Measurements from ENCODE around the gene RUNX1.

Gene RUNX1

DNA sequence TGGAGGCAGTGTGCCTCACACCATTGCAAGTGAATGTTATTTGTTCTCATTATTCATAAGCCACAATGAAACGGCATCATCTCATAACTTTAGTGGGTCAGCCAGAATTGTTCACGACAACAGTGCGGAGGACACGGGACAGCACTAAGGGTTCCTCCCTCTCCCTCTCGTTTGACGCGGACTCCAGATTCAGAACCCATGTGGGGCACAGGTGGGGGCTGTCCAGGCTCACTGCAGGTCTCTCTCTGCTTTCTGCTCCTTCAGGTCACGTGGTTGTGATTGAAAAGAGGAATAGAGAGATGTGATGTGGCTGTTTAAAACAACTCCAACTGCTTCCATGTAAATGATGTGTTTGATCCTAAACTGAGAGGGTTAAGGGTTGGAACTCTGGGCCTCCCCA is 13.5 kb downstream of the RUNX1 start:
- DNase-seq, result no peak

DNA sequence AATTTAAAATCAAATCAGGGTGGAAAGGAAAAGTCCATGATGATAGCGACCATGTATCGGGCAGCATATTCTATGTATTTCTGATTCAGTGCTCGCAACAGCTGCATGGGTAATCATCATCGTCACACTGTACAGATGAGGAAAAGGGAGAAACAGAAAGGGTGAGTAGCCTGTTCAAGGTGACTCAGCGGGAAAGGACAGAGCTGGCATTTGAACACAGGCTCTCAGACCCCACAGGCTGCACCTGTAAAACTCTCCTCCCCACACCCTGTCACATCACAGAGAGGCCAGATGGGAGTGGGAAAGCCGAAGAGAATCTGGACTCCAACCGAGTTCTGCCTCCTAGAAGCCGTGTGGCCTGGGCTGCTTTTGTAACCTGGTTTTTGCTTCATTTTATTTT is 14.0 kb downstream of the RUNX1 start:
- DNase-seq, result no peak

DNA sequence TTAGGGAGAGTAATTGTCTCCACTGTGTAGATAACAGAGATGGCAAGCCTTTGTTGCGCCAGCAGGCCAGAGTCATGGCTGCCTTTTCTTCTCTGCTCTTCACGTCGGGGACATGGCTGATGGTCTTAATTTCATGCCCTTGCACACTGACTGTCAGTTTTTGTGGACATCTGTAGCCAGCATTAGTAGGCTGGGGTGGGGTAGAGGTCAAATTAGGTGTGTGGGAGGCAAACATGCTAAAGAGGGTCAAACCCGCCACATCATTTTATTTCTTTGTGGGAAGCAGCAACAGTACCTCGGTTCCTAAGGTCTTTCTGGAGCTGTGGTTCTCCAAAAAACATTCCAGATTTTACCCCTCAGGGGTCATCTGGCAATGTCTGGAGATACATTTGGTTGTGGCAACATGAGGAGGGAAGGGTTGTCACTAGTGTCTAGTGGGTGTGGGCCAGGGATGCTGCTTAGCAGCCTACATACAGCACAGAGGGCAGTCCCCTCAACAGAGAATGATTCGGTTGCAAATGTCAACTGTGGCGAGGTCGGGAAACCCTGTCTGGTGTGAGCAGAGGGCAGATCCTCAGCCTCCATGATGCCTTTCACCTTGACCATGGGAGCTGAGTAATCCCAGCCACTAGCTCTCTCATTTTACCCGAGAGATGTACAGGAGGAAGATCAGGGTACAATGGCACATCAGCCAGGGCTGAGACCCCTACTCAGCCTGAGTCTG is 14.7 kb downstream of the RUNX1 start:
- DNase-seq, result no peak

DNA sequence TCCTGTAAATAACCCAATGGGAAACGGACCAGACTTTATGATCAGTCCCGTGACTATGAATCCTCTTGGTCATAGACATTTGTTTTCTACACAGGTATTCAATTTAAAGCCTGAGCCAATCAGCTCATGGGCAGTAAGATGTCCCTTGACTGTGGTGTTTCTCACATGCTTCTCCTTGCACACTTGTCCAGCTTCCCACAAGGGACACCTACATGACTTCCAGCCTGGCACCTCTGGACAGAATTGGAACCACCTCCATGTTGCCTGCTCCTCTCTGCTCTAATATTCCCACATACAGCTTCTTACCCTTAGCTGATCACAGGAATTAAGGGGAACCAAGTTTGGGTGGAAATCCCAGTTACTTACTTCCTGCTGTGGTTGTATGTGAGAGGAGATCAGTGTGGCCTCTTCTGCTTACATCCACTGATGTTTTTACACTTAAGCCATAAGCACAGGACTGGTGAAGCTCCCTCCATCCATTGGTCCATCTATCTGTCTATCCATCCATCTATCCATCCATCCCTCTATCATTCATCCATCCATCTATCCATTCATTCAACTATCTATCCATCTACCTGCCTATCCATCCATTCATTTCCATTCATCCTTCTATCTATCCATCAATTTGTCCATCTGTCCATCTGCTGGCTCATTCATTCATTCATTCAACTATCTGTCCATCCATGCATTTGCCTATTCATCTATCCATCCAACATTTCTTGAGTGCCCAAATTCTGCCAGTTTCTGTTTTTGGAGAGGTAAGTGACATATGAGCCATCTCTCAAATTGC is 16.4 kb downstream of the RUNX1 start:
- DNase-seq, result no peak

DNA sequence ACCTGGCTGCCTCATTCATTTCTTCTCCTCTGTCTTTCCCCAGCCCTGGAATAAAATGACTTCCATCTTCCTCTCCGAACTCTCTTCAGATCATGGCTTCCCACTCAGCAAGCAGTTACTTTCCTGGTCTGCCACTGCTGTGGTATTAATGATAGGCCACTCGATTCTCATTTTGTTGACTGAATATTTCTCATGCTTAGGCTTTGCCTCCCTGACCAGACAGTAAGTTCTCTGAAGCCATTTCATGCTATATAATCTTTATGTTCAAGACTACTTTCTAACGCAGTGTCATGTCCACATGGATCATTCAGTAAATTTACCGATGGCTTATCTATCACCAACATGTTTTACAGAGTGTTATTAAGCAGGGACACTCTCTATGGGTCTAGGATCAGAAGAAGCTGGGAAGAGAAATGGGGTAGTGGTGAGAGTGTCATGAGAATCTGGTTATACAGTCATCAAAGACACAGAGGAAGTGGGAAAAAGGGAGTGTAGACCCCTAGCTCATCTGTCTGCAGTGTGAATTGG is 20.6 kb downstream of the RUNX1 start:
- no peak for DNase-seq

DNA sequence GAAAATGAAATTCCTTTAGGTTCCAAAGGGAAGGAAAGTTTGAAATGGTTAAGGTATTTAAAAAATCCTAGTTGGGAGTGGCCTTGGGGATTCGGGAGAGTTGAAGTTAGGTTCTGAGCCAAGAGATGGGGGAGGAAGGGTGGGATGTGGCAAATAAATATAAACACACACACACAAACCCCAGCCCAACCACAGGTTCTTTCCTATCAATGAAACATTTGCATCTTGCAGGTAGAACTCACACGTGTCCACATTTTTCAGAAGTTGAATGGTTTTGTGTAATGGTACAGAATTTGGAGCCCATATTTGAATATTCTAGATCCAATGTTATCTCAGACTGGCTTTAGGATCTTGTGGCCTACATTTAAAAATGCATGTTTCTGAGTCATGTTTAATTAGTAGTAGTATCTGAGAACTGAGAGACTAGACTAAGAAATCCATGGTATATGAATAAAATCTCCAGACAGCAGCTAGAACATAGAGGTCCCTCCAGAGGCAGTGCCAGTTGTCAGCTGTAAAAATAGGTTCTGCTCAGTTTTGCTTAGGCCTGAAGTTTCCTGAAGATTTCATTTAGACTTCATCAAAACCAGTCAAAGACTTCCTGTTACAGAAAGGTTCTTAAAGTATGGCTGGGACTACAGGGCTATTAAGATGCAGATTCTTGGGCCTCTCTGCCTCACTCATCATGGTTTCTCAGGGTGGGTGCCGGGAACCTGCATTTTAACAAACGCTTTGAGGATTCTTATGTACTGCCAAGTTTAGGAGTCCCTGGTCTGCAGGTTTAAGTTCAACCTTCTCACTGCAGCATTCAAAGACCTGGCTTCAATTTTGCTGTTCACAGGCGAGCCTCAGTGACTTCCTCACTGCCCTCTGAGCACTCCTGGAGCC is 21.3 kb downstream of the RUNX1 start:
- no peak for DNase-seq

DNA sequence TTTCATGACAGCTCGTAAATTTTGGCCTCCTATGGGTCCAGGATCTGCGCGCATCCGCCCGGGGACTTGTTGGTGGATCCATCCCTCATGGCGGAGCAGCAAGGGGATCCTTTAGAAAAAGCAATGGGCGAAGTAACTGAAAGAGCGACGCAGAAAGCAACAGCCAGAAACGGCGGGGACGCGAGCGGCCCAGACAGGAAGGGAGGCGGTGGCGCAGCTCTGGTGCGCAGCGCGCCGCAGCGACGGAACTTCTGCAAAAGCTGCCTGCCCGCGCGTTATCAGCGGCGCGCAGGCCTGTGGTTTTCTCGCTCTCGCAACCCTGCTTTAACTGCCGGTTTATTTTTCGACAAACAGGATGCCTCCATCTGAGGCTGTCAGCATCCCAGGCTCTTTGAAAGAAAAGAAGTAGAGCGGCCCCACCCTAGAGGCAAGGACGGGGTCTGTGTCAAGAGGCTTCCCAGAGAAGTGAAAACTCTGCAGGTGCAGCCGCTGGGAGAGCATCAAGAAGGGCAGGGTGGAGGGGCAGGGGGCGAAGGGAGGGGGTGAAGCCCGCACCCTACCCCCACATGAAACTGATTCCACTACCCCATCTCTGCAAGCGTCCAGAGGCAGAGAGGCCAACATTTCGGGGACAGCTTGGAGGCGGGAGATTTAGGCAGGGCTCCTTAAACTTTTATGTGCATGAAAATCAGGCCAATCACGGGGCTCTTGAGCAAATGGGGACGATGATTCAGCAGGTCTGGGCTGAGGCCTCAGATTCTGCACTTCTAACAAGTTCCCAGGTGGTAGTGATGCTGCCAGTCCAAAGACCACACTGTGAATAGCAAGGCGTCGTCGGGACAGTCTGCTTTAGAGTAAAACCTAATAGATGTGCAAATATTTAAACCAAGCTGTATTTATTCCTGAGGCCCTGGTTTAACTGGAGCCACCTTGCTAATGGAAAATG is 22.2 kb downstream of the RUNX1 start:
- DNase-seq, result no peak

DNA sequence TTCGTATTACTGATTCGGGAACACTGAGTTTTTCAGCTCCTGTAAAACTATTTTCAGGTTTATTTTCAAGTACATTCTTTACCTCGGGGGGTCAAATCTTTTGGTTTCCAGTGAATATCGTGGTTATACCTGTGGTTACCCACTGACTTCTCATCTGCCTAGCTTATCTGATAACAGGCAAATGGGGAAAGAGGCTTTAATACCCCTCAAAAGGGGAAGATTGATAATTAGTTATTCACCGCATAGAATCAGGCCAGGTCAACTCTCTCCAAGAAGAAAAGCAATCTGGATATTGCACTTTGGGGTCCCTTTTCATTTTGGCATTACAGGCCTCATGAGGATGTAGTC is 23.0 kb downstream of the RUNX1 start:
- DNase-seq, result no peak

DNA sequence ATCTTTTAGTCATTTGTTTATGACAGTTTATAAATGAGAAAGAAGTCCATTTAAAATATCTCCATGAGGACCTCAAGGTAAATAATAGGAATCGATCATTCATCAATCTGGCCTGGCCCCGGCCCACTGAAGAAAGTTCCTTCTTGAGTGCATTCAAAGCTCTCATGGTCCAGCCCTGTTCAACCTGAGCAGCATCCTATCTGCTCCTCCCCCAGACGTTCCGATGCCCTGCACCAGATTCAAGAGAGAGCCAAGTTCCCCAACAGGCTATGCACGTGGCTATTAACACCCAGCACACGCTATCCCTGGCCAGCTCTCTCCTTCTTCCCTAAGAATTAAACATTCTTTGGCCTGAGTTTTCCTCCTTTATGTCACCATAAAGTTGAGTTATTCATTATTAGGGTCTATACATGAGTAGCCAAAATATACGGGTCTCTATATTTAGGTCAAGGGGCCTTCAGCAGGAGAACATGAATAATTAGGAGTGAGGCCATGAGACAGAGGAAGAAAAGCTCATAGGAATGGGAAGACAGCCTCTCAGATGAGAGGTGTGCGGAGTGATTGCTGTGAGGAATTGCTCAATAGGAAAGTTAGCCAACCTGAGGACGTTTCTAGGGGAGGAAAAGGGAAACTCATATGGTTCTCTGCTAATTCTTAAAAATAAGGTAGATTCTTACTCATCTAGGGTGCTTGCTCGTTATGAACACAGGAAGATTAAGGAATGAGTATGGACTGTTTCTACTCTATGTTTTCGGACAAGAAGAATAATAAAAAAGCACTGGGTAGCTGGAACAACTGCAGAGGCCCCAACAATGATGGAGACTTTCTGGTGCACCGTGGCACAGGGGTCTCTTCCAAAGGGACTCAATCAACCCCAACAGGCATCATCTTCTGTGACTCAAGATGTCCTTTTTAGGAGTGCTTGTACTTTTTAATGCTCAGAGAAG is 23.6 kb downstream of the RUNX1 start:
- no peak for DNase-seq

DNA sequence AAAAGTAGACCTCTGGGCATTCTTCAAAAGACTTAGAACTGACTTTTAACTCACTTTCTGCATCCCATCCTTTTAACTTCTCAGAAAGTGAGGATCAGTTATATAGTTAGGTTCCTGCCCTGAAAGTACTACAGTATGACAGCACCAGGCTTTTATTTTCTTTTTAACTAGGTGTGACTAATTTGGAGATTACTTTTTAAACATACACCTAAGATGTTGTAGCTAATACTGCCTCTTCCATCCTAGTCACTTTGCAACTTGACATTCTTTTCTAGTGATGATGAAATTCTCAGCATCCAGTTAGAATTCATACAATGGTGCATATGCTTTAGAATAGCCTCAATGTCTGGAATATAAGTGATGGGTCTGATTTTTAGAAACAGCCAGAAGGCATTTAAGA is 24.6 kb downstream of the RUNX1 start:
- DNase-seq, result no peak

DNA sequence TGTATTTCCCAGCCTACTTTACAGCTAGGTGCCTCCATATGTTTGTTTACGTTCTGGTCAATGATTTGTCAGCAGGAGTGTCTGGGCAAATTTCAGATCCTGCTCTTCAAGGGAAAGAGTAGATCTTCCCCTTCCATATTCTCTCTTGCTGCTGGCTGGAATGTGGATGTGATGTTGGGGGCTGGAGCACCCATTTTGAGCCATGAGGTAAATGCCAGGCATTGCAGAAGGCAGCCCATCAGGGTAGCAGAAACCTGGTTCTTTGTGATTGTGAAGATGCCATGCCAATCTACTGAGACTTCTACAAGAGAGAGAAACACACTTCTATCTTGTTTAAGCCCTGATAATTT is 25.1 kb downstream of the RUNX1 start:
- DNase-seq, result no peak

DNA sequence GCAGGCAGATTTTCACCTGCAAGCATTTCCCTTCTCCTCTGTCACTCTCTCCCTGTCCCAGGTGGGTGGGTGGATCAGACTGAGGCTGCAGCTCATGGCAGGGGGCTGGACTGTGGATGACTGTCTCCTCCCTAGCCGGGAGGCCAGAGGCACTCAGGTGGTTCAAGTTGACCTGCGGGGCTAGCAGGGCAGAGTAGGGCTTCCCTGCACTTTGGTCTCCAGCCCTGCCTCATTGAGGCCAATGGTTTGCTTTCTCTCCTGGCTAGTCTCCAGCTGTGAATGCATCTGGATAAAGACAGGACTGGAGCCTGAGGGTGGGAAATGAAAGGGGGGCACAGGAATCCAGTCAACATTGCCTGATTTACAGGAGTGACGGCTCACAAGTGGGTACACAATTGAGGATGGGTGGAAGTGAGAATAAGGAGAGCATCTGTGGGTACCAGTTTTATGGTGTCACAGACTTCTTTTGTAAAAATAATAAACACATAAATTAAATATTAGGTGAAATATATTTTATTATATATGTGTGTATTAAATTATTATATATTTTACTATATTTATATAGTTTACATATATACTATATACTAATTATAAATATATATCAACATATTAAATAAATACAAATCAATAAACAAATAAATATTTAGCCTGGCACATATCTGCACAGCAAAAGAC is 25.6 kb downstream of the RUNX1 start:
- no peak for DNase-seq

DNA sequence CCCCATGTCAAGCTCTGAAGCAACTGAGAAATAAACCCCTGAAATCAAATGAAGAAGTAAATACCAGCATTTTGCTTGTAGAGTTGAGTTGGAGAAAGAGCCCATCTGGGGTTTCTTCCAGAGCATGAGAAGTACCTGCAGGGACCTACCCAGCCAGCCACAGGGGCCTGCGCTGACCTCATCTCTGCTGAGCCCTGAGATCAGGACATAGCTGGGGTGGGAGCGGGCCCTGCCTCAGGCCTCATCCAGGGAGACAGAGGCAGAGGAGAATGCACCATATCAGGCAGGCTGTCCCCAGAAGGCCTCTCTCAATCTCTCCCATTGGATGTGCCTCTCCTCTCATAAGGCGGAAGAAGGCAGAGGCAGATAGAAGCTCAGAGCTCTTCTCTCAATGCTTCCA is 27.6 kb downstream of the RUNX1 start:
- no peak for DNase-seq

DNA sequence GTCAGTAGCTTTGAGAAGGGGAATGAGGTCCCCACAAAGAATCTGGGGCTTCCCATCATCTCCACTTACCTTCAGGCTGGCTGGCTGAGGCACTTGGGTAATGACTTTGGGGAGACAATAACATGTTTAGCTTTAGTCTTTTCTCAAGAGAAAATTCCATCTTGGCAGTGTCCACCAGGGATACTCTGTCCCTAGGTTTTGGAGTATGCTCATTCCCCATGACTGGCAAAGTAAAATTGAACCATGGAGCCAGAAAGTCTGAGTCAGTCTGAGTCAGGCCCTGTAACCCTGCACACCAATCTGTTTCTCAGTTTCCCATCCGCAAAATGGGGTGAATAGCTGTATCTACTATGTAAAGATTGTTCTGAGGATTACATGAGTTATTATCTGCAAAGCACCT is 28.2 kb downstream of the RUNX1 start:
- DNase-seq, result no peak

DNA sequence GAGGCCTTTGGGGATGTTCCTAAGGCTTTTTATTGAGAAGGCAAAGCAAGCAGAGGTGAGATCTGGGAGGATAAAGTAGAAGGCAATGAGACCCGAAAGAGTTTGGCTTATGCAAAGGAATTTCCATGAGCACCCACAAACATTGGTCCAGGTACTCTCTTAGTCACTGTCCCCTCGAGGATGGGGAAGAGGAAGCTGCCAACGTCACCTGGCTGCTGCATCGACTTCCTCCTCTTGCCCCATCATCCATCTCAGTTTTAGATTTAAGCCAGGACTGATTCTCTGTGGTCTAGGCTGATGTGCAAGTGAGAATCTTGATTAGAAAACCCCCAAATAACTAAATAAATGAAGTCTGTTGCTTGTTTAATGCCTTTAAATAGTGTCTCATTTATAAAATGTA is 28.7 kb downstream of the RUNX1 start:
- DNase-seq, result no peak

DNA sequence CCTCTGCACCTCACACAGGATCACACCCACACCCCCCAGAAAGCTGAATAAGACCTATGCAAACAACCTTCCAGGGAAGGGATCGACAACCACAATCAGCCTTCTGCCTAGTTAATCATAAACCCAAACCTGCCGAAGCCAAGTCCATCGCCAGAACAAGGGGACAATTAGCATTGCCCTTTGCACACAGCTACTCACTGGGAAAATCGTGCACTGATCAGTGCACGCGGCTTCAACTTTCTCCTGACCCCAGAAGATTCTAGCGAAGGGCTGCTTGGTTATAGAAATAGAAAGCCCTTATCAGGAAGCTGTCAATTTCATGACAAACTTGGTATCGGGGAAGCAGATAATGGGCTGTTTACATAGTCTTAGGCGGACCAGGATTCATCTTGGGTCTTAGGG is 29.5 kb downstream of the RUNX1 start:
- DNase-seq, result no peak

DNA sequence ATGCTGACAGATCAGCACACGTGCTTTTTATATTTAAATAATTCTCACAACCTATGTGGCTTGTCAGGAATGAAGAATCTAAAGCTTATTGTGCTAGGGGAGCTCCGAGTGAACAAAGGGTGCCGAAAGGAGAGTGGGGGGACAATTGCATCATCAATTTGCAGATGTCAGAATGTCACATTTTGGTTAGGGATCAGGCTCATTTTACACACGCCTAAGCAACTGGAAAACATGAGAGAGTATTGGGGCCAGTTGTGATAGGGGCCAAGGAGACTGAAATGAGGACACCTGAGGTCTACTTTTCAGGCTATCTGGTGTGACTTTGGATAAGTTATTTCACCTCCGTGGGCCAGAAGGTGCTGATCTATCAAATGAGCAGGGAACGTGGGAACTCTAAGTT is 31.8 kb downstream of the RUNX1 start:
- DNase-seq, result no peak

DNA sequence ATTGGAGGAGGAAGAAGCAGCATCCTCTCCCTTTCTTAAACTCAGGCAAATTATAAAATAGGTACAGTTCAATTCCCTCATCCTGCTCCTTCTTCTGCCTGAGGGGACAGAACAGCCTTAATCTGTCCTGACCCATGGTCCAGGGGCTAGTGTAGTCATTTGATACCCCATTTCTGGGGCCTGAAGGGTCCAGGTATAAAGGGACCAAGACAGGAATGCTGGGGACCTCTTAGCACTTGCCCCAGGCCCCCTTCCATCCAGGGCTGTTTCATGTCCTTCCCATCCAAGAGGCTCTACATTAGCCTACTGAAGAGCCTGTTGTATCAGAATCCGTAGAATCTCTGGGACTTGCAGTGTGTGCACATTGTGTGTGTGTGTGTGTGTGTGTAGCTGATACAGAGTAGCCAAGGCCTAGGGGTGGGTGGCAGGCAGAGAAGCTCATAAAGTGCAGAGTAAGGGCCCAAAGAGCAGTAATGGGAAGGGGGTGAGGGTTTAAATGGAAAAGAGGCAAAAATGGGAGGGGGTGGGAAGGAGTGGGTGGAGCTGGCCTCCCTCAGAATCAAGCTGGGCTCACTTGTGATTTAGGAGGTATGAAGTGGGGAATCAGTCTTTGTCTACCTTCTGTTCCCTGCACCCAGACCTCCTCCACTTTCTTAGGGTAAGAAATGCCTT is 32.4 kb downstream of the RUNX1 start:
- DNase-seq, result no peak

DNA sequence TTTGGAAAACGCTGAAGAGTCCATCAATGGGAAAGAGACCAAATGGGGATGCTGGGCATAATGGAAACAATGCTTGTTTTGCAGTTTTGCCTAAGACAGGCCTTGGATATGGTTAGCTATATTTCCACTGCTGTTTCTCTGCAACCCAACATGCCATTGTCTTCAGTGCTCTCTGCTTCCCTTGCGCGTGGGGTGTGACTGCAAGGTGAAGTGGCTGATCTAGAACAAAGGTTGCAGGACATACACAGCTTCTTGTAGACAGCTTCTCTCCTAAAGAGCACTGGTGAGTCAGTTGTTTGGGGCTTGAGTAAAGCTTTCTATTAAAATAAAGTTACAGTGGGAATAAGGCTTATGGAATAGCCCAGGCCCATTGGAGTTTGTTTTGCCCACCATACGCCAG is 33.0 kb downstream of the RUNX1 start:
- no peak for DNase-seq

DNA sequence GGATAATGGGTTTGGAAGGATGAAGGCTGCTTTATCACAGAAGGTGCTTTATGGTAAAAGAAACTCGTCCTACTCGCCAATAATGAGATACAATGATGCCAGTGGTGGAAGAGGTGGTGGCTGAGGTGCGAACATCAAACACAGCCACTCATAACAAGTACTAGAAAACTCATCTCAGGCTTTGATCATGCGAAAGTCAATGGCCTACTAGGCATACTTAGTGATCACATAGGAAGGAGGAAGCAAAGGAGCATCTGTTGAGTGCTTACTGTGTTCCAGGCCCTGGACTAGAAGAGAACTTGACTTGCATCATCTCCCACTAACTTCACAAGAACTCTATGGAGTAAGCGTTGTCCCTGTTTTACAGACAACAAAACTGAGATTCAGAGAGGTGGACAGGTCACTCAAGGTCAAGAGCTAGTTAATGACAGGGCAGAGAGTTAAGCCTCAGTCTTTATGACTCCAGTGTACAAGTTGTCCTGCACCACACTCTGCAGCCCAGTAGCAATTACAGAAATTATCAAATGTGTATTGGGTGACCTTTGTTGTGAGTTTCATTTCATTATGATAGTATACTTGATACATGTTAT is 33.6 kb downstream of the RUNX1 start:
- no peak for DNase-seq

Measured in DMS79 (cell line).